Effector memory CD8-positive, alpha-beta T cell (primary cell): ENCODE results near the gene ALS2.
A peak's percentile ranks its signal among the peaks of the same experiment; 100 is the strongest.

Experiments used
- ATAC-seq: fragments of 150-1000 bp; cut with Tn5 transposase; replicated peaks from 2 replicates; pipeline ENCODE4 v1.10.0; 2021; ENCODE audit warnings: mild to moderate bottlenecking, moderate library complexity
- DNase-seq, 3 experiments: peaks; one replicate each; pipeline ENCODE4 v3.0.0; 2021
- H3K27ac Mint-ChIP-seq, 2 donors: one replicate each; pipeline ENCODE4 v1.8.0; 2022; ENCODE audit warnings: mild to moderate bottlenecking in 2 of 2, mixed read lengths in 2 of 2, moderate library complexity in 2 of 2
- H3K27me3 Mint-ChIP-seq, 2 donors: one replicate each; pipeline ENCODE4 v1.8.0; 2022; ENCODE audit warnings: mixed read lengths in 2 of 2
- H3K36me3 Mint-ChIP-seq: one replicate; pipeline ENCODE4 v1.8.0; 2022; ENCODE audit warnings: mild to moderate bottlenecking, moderate library complexity, mixed read lengths; ENCODE audit not compliant: insufficient read depth
- H3K4me1 Mint-ChIP-seq, 2 donors: one replicate each; pipeline ENCODE4 v1.8.0; 2022; ENCODE audit warnings: low read depth in 2 of 2, mixed read lengths in 2 of 2
- H3K4me3 Mint-ChIP-seq, 2 donors: one replicate each; pipeline ENCODE4 v1.8.0; 2022; ENCODE audit warnings: mild to moderate bottlenecking in 2 of 2, mixed read lengths in 2 of 2, moderate library complexity in 2 of 2
- H3K9me3 Mint-ChIP-seq, 2 donors: one replicate each; pipeline ENCODE4 v1.8.0; 2022; ENCODE audit warnings: mixed read lengths in 2 of 2

ALS2 gene

GRCh38 chr2:201707753-201708152 lies 73.0 kb downstream of the ALS2 start:
- Mint-ChIP-seq H3K27ac (peak overlapping the region in 1 of 2 donors; percentile 26), H3K9me3 (no peaks in the 10 kb centered on the region), H3K27me3 (no peaks in the 10 kb centered on the region), H3K4me3 (no peak overlapping the region), H3K4me1 (no peaks in the 10 kb centered on the region), H3K36me3 (peaks cover 7% of the 10 kb centered on the region)
- no peak for DNase-seq
- ATAC-seq = no peak

DNA sequence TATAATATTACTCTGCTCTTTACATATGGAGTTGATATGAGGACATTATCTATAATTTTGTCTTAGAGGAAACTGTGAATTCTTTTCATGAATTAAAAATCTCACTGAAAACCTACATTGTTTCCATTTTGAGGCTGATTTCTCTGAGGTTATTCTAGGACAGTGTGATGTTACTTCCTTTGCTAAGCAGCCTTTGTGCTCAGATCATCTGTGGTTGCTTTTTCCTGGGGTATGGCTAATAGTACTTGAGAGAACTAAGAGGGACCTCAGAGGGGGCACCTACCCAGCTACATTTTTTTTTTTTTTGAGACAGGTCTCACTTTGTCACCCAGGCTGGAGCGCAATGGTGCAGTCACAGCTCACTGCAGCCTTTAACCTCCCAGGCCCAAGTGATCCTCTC lies 73.6 kb downstream of the ALS2 start:
- ATAC-seq = no peak
- Mint-ChIP-seq H3K4me3 (no peak overlapping the region), H3K36me3 (peaks cover 7% of the 10 kb centered on the region), H3K9me3 (no peaks in the 10 kb centered on the region), H3K27me3 (no peaks in the 10 kb centered on the region), H3K27ac (no peak overlapping the region), H3K4me1 (no peaks in the 10 kb centered on the region)
- no peak for DNase-seq

DNA sequence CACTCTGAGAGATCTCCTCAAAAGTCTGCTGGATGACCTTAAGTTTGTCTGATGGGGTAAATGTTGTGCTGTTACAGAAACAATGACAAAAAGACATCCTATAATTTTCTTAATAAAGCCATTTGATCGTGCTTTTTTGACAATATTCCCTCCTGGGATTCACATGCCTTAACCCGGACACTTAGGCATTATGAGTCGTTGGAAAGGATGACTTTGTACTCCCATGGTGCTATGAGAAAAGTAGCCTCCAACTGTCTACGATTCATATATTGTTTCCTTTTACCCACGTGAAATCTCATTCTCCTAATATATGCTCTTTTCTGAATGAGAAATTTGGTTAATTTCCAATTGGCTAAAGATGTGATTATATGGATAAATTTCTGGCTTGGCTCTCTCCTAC lies 76.2 kb downstream of the ALS2 start:
- no peak overlapping the region for H3K27ac Mint-ChIP-seq
- no peak for DNase-seq
- H3K4me1 Mint-ChIP-seq = no peaks in the 10 kb centered on the region
- H3K9me3 Mint-ChIP-seq = no peaks in the 10 kb centered on the region
- H3K36me3 Mint-ChIP-seq = peaks cover 12% of the 10 kb centered on the region
- ATAC-seq = no peak
- no peak overlapping the region for H3K4me3 Mint-ChIP-seq
- H3K27me3 Mint-ChIP-seq = no peaks in the 10 kb centered on the region

- peaks cover 9% of the 10 kb centered on the region for H3K36me3 Mint-ChIP-seq
- no peaks in the 10 kb centered on the region for H3K9me3 Mint-ChIP-seq
- H3K27ac Mint-ChIP-seq = no peak overlapping the region
- ATAC-seq (no peak), DNase-seq (no peak)
- H3K4me1 Mint-ChIP-seq = no peaks in the 10 kb centered on the region
- H3K27me3 Mint-ChIP-seq = no peaks in the 10 kb centered on the region
- no peak overlapping the region for H3K4me3 Mint-ChIP-seq
Measured at GRCh38 chr2:201701646-201702045, 79.1 kb downstream of the ALS2 start.

DNA sequence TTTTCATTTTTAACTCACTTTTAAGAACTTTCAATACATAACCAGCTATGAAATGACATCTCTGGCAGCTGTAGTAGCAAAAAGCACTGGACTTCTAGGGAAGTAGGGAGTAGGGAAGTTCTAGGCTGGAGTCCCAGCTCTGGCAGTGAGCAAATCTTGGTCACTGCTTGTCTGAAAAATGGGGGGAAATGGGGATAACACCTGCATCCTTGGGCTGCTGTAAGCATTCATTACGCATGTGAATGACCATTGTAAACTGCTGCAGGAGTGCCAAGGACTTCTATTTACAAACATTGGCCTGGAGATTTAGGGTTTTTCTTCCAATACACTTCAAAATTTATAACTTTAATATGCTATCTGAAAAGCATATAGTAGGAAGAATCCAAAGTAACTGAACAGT lies 81.3 kb downstream of the ALS2 start:
- H3K9me3 Mint-ChIP-seq = no peaks in the 10 kb centered on the region
- ATAC-seq (no peak), DNase-seq (no peak)
- peaks cover 0 to 9% of the 10 kb centered on the region in 2 donors for H3K27me3 Mint-ChIP-seq
- H3K4me1 Mint-ChIP-seq = no peaks in the 10 kb centered on the region
- H3K4me3 Mint-ChIP-seq = no peak overlapping the region
- no peak overlapping the region for H3K27ac Mint-ChIP-seq
- H3K36me3 Mint-ChIP-seq = peaks cover 9% of the 10 kb centered on the region

- Mint-ChIP-seq H3K36me3 (peaks cover 5% of the 10 kb centered on the region), H3K27me3 (peaks cover 0 to 11% of the 10 kb centered on the region in 2 donors), H3K4me1 (no peaks in the 10 kb centered on the region), H3K4me3 (no peak within 1 kb of the TSS), H3K9me3 (no peaks in the 10 kb centered on the region), H3K27ac (no peak within 1 kb of the TSS)
- ATAC-seq = no peak
- no peak for DNase-seq
Measured at GRCh38 chr2:201698588-201699226, 82.0 kb downstream of the ALS2 start, which contains the start of gene MPP4. MPP4 (minus strand) TSS chr2:201698644; CDS start chr2:201693954, 4,690 bp downstream.

DNA sequence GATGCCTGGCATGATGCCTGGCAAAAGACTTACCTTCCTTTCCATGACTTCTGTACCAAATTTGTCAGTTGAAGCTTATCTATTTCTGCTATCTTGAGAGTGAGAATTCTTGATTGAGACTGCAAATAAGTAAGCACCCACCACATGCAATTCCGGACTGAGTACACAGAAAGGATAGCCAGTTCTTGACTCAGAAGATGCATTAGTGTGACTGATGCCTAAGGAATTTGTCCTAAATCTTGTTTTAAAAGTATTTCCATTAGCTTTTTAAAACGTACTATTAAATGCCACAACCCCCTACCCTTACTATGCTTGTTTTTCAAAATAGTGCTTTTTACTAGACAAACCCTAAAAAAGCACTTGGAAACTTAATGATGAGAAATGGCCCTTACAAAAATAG lies 82.8 kb downstream of the ALS2 start:
- DNase-seq (no peak), ATAC-seq (no peak)
- Mint-ChIP-seq H3K27me3 (peaks cover 0 to 11% of the 10 kb centered on the region in 2 donors), H3K36me3 (peaks cover 6% of the 10 kb centered on the region), H3K9me3 (no peaks in the 10 kb centered on the region), H3K27ac (no peak overlapping the region), H3K4me3 (no peak overlapping the region), H3K4me1 (no peaks in the 10 kb centered on the region)

DNA sequence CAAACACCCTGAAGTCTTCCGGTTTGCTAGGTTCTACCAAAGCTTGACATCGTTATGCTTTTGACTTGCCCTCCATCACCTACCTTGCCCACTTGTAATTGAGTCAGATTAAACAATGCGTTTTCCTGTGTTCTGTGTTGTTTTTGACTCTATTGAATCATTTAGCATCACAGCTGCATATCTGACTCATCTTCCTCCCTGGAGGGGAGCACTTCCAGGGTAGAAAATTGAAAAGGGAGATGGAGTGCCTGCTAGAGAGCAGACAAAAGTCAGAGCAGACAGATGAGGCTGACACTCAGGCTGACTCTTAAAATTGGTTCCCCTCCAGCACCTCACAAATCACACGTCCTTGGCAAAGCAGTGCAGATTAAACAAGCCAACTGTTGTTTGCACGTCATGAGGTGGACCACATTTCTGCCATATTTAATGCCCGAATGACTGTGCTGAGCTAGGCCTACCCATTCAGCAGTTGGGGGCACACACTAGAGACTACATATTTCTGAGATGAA lies 84.5 kb downstream of the ALS2 start:
- no peak overlapping the region for H3K27ac Mint-ChIP-seq
- no peak overlapping the region for H3K4me3 Mint-ChIP-seq
- ATAC-seq = no peak
- no peaks in the 10 kb centered on the region for H3K4me1 Mint-ChIP-seq
- H3K27me3 Mint-ChIP-seq = peaks cover 0 to 11% of the 10 kb centered on the region in 2 donors
- no peak for DNase-seq
- peaks cover 3% of the 10 kb centered on the region for H3K36me3 Mint-ChIP-seq
- H3K9me3 Mint-ChIP-seq = no peaks in the 10 kb centered on the region

- DNase-seq (no peak), ATAC-seq (no peak)
- H3K27ac Mint-ChIP-seq = no peak overlapping the region
- no peaks in the 10 kb centered on the region for H3K36me3 Mint-ChIP-seq
- H3K27me3 Mint-ChIP-seq = peaks cover 35 to 54% of the 10 kb centered on the region in 2 donors
- peaks cover 0 to 4% of the 10 kb centered on the region in 2 donors for H3K4me1 Mint-ChIP-seq
- H3K4me3 Mint-ChIP-seq = no peak overlapping the region
- no peaks in the 10 kb centered on the region for H3K9me3 Mint-ChIP-seq
Measured at GRCh38 chr2:201685156-201685555, 95.6 kb downstream of the ALS2 start.

DNA sequence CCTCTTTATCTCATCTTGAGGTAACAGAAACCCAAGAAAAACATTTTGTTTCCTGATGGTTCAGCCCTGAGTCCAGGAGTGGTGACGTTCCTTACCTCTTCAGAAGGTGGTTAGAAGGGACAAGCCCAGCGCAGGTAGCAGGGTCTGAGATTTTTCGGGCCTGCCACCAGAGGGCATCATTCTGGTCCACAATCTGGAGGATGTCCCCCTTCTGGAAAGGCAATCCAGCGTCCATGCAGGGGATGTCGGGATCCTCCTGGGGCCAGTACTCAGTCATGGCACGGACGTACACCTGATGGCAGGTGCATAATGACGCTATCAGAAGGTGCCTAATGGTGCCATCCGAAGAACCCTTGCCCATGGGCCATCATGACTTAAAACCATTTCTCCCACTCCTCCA lies 100.0 kb downstream of the ALS2 start:
- ATAC-seq = no peak
- DNase-seq = no peak
- Mint-ChIP-seq H3K36me3 (no peaks in the 10 kb centered on the region), H3K27me3 (peaks cover 26 to 36% of the 10 kb centered on the region in 2 donors), H3K27ac (no peak overlapping the region), H3K9me3 (no peaks in the 10 kb centered on the region), H3K4me3 (no peak overlapping the region), H3K4me1 (peaks cover 0 to 4% of the 10 kb centered on the region in 2 donors)

DNA sequence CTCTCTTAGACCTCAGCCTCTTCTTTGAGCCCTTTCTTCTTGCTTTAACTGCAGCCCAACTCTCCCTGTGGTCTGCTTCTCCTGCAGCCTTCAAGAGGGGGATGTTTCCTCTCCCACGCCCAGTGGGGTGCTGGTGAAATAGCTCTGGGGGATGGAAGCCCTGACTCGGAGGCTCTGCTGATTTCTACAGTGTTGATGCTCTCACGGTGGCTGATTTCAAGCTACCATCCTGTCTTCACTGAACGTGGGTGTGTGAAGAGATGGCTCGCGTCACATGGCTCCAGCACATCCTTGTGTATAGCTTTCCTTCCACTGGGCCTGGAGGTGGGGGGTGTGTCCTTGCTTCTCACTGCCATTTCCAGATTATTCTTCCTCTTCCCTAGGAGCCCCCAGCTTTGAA lies 102.3 kb downstream of the ALS2 start:
- DNase-seq = no peak
- Mint-ChIP-seq H3K9me3 (no peaks in the 10 kb centered on the region), H3K27ac (no peak overlapping the region)

DNA sequence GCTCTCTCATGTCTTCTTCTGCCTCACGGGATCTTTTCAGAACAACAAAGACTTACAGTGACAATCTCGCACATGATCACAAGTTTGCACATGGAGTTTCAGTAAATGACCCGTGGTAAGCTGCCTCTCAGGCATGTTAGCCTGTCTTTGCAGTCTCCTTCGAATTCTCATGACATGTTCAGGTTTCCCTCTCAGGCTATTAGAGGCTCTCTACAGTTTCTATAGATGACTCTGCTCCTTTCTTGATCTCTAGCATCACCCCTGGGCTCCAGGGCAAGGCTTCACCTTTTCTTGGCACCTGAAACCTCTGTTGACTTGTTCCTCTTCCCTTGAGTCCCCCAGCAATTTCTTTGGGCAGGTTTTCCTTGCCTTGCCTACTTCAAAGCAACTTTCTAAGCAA lies 105.3 kb downstream of the ALS2 start:
- Mint-ChIP-seq H3K27ac (no peak overlapping the region), H3K27me3 (no peaks in the 10 kb centered on the region), H3K4me3 (no peak overlapping the region), H3K4me1 (peaks cover 5 to 9% of the 10 kb centered on the region in 2 donors), H3K9me3 (no peaks in the 10 kb centered on the region), H3K36me3 (no peaks in the 10 kb centered on the region)
- no peak for ATAC-seq
- no peak for DNase-seq

More for the DNA sequence above, 102.3 kb downstream of the ALS2 start:
- ATAC-seq = no peak
- Mint-ChIP-seq H3K36me3 (no peaks in the 10 kb centered on the region), H3K27me3 (peaks cover 21 to 25% of the 10 kb centered on the region in 2 donors), H3K4me1 (peaks cover 0 to 4% of the 10 kb centered on the region in 2 donors), H3K4me3 (no peak overlapping the region)

GRCh38 chr2:201674794-201675193 lies 105.9 kb downstream of the ALS2 start:
- no peak for ATAC-seq
- Mint-ChIP-seq H3K9me3 (no peaks in the 10 kb centered on the region), H3K27me3 (no peaks in the 10 kb centered on the region), H3K27ac (no peak overlapping the region), H3K36me3 (no peaks in the 10 kb centered on the region), H3K4me1 (peaks cover 5 to 9% of the 10 kb centered on the region in 2 donors), H3K4me3 (no peak overlapping the region)
- DNase-seq = no peak

DNA sequence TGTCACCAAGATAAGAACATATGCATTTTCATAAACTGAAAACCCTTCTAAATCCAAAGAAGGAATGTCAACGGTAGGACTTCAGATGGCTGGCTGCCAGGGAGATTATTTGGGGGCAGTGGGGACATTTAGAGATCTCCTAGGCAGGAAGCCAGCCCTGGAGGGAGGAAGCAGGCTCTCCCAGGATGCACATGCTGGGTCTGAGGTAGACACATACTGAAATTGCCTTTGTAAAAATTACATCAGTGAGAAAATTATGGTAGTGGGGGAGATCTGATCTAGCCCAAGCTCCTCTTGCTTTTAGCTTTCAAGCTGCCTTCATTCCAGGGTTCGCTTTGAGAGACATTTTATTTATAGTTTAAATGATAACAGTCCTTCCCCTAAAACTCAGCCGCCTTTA lies 106.4 kb downstream of the ALS2 start:
- H3K27ac Mint-ChIP-seq = no peak overlapping the region
- no peaks in the 10 kb centered on the region for H3K9me3 Mint-ChIP-seq
- ATAC-seq = no peak
- H3K27me3 Mint-ChIP-seq = no peaks in the 10 kb centered on the region
- no peak overlapping the region for H3K4me3 Mint-ChIP-seq
- H3K4me1 Mint-ChIP-seq = peaks cover 5 to 9% of the 10 kb centered on the region in 2 donors
- DNase-seq = no peak
- no peaks in the 10 kb centered on the region for H3K36me3 Mint-ChIP-seq
